Measurements from ENCODE around the gene SUMF1. TPM values are rescaled to one million over a fixed set of nuclear protein-coding genes. Genes with fewer than 3 reads are reported as not detected.

The SUMF1 gene
- total RNA-seq, 4 donors from 2014 or later: 28.7 to 49.0 (median 41.6) TPM

- H3K36me3 ChIP-seq: peaks cover 4 to 14% (median 8%) of the 10 kb centered on the region in 4 donors
- no peak for DNase-seq (ENCODE audit: extremely low spot score)
- intact Hi-C loops (cut with DNase I): loop anchor here (10.0 kb wide), 1 partner anchor 141 kb away; no protein-coding TSS in a partner anchor
- H3K9me3 ChIP-seq: no peaks in the 10 kb centered on the region
- H3K4me1 ChIP-seq: peaks cover 23 to 58% (median 51%) of the 10 kb centered on the region in 4 donors
- TF ChIP-seq POLR2A (IDR thresholded peaks at IDR 0.05; ENCODE audit: low read depth) (no peak), POLR2AphosphoS5 (IDR thresholded peaks at IDR 0.05) (no peak), EP300 (IDR thresholded peaks at IDR 0.05) (no peak)
- TF ChIP-seq, protein P1, sequence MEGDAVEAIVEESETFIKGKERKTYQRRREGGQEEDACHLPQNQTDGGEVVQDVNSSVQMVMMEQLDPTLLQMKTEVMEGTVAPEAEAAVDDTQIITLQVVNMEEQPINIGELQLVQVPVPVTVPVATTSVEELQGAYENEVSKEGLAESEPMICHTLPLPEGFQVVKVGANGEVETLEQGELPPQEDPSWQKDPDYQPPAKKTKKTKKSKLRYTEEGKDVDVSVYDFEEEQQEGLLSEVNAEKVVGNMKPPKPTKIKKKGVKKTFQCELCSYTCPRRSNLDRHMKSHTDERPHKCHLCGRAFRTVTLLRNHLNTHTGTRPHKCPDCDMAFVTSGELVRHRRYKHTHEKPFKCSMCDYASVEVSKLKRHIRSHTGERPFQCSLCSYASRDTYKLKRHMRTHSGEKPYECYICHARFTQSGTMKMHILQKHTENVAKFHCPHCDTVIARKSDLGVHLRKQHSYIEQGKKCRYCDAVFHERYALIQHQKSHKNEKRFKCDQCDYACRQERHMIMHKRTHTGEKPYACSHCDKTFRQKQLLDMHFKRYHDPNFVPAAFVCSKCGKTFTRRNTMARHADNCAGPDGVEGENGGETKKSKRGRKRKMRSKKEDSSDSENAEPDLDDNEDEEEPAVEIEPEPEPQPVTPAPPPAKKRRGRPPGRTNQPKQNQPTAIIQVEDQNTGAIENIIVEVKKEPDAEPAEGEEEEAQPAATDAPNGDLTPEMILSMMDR (IDR thresholded peaks at IDR 0.05): no peak
- 33% methylated on average over 3 of the region's 3 CpGs for WGBS
- H3K4me3 ChIP-seq: peak overlapping the region; percentile 75 to 95 (median 84)
- H3K27ac ChIP-seq (replicated peaks in 1 of 4): peak overlapping the region; percentile 14 to 95 (median 92)
- no peaks in the 10 kb centered on the region for H3K27me3 ChIP-seq
These were observed 29.0 kb upstream of the SUMF1 start for GRCh38 chr3:4496087-4496452.

GRCh38 chr3:4495294-4496086 lies 28.4 kb upstream of the SUMF1 start:
- peak overlapping the region; percentile 75 to 95 (median 84) for H3K4me3 ChIP-seq
- TF ChIP-seq POLR2AphosphoS5 (IDR thresholded peaks at IDR 0.05) (peak in 1 of 2 donors; percentile 13), POLR2A (IDR thresholded peaks at IDR 0.05; ENCODE audit: low read depth) (no peak)
- TF ChIP-seq, protein P1 (IDR thresholded peaks at IDR 0.05): no peak
- peak overlapping the region; percentile 91 to 95 (median 94) for H3K27ac ChIP-seq (replicated peaks in 1 of 4)

GRCh38 chr3:4494895-4495264 lies 27.8 kb upstream of the SUMF1 start:
- intact Hi-C loops (cut with DNase I): loop anchor here (5.0 to 10.0 kb wide), 3 partner anchors 37 to 140 kb away; no protein-coding TSS in a partner anchor
- WGBS: 7% methylated on average over 4 of the region's 4 CpGs
- Histone ChIP-seq H3K27me3 (no peaks in the 10 kb centered on the region), H3K36me3 (peaks cover under 1 to 7% (median 3%) of the 10 kb centered on the region in 4 donors), H3K9me3 (no peaks in the 10 kb centered on the region), H3K4me3 (peak overlapping the region; percentile 75 to 95 (median 84)), H3K27ac (replicated peaks in 1 of 4) (peak overlapping the region; percentile 91 to 95 (median 94)), H3K4me1 (peaks cover 23 to 62% (median 53%) of the 10 kb centered on the region in 4 donors)
- no peak for DNase-seq (ENCODE audit: extremely low spot score)
- TF ChIP-seq, protein P1 (IDR thresholded peaks at IDR 0.05): no peak
- TF ChIP-seq EP300 (IDR thresholded peaks at IDR 0.05) (no peak), POLR2A (IDR thresholded peaks at IDR 0.05; ENCODE audit: low read depth) (no peak), POLR2AphosphoS5 (IDR thresholded peaks at IDR 0.05) (no peak)

More at GRCh38 chr3:4495294-4496086, 28.4 kb upstream of the SUMF1 start:
- H3K27me3 ChIP-seq: no peaks in the 10 kb centered on the region
- WGBS: 30% methylated on average over 3 of the region's 3 CpGs
- no peak for DNase-seq (ENCODE audit: extremely low spot score)
- H3K36me3 ChIP-seq: peaks cover 4 to 13% (median 8%) of the 10 kb centered on the region in 4 donors
- peaks cover 23 to 62% (median 53%) of the 10 kb centered on the region in 4 donors for H3K4me1 ChIP-seq
- intact Hi-C loops (cut with DNase I): loop anchor here (10.0 kb wide), 1 partner anchor 141 kb away; no protein-coding TSS in a partner anchor
- no peaks in the 10 kb centered on the region for H3K9me3 ChIP-seq

DNA sequence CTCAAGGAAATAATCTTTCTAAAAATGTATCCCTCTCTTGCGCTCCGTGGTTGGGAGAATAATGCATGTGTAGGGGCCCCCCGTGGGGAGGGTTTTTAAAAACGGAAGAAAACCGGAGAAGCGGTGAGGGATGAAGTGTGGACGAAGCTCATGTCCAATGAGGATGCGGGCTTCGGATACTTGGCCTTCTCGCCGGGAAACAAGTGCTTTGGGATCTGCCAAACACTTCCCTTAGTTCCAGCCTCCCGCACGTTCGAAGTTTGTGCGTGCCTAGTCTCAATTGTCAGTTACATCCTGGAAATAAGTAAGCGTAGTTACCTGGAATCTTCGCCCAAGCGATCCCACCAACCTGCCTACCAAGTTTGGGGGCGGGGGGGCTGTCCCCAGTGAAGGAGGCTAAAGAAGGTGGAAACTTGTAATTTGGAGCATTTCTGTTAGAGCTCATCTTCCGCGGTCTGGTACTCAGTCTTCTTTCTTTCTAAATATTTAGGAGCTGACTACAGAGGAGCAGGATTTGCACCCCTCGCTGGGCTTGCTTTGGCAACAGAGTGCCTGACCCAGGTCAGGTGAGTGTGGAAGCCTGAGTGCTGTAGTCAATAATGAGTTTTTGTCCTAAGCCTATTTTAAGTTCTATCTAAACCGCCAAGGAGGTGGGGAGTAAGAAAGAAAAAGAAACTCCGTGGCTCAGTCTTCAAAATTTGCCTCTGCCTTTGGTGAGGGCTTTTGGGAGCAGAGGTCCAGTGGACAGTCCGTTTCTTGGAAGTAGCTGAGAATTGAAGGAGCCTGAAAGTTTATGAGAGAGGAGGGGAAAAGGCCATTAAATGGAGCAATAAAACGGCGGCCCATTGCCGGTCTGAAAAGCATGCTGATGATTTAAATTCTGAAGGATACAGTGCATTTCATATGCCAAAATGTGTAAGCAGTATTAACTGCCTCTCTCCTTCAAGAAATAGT lies 27.1 kb upstream of the SUMF1 start:
- no peaks in the 10 kb centered on the region for H3K27me3 ChIP-seq
- H3K4me1 ChIP-seq: peaks cover 23 to 62% (median 53%) of the 10 kb centered on the region in 4 donors
- H3K4me3 ChIP-seq: peak overlapping the region; percentile 75 to 95 (median 84)
- intact Hi-C loops (cut with DNase I): loop anchor here (2.0 to 10.0 kb wide), 4 partner anchors 38 to 139 kb away; no protein-coding TSS in a partner anchor
- H3K36me3 ChIP-seq: peaks cover 0 to under 1% (median 0%) of the 10 kb centered on the region in 4 donors
- H3K9me3 ChIP-seq: no peaks in the 10 kb centered on the region
- H3K27ac ChIP-seq (replicated peaks in 1 of 4): peak overlapping the region; percentile 91 to 95 (median 94)
- WGBS: 2% methylated on average over 28 of the region's 28 CpGs
- TF ChIP-seq POLR2A (IDR thresholded peaks at IDR 0.05; ENCODE audit: low read depth) (no peak), EP300 (IDR thresholded peaks at IDR 0.05) (peak; percentile 1), POLR2AphosphoS5 (IDR thresholded peaks at IDR 0.05) (peak in 1 of 2 donors; percentile 26)
- TF ChIP-seq, protein P1 (IDR thresholded peaks at IDR 0.05): no peak
- peak; percentile 87 for DNase-seq (ENCODE audit: extremely low spot score)

Data from esophagus muscularis mucosa (tissue), 4 donors.